ENCODE data around the gene AKAP6.

AKAP6 gene

DNA sequence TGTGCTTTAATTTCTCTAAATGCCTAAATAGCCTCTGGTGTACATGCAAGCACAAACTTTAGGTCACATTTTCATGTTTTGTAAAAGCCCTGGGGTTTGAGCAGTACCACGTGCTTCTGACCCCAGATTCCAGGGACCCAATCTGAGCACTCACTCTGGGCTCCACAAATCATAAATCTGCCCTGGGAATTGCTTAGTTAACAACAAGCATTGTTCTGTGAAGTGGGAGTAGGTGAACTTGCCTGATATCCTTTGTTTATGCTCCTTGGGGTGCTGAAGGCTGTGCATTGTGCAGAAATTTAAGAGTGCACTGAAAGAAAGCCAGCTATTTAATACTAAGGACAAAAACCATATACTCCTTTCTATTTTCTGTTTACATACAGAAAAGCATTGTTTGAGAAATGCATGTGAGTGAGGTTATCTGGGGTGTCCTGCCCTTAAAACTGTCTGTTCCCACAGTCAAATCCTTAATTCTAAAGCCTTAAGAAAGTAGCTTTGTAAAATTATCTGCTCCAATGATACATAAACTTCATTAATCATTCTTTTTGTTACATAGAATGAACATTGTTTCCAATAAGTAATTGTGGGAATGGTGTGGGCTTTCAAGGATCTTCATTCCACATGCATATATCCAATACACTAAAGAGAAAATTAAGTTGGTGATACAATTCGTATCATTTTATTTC, 351.0 kb downstream of the AKAP6 start:
- peak; percentile 46 for DNase-seq

DNA sequence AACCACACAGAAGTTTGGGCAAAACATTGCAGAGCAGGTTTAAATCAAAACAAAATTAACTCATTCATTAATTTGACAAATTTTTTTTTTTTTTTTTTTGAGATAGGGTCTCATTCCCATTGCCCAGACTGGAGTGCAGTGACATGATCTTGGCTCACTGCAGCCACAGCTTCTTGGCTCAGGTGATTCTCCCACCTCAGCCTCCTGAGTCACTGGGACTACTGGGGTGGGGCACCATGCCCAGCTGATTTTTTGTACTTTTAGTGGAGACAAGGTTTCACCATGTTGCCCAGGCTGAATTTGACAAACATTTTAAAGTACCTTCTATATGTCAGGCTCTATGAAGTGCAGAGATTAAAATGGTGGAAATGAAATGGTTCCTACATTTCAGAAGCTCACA, 352.5 kb downstream of the AKAP6 start:
- no peak for DNase-seq

DNA sequence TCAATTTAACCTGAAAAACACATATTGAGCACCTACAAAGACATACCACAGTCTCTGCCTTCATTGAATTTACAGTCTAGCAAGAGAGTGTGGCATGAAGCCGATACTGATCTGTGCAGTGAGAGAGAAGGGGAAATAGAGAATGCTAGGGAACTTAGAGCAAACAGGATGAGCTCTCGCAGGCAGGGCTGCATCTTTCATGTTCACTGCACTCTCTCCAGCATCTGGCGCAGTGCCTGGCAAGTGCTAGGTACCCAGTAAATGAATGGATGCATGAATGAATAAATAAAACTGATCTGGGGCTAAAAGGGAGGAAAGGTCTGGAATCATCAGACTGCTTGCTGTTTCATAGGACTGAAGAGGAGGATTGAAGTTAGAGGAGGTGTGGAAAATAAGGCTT, 353.1 kb downstream of the AKAP6 start:
- DNase-seq, result no peak

DNA sequence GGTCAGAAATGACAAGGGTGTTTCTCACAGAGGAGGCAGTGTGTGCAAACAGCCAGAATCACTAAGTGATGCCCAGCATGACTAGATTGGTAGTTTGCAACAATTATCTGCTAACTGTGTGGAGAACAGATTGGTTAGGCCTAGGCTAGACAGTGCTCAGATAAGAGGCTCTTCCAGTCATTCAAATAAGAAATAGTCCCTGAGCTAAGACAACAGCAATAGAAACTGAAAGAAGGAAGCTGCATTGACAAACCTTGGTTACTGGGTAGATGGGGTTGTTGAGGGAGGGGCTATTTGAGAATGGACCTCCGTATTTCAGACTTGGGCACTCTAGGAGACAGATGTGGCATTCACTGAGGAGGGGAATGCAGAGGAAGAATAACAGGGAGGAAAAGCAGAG, 354.6 kb downstream of the AKAP6 start:
- DNase-seq, result no peak

DNA sequence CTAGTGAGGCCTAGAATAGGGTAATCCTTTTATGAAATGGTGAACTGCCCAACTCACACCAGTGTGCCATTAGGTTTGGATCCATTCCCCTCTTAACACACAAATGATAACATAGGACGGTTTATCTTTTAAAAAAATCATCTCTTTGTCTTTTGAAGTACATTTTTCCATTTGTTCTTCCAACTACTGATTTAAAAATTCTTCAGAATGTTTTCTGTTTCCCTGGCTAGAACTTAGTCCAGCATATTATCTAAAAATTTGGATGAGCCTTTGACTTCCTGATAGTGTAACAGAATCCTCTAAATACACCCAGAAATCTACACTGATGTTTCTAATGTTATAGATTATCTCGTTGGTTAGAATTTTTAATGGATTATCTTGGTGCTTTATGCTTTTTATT, 359.8 kb downstream of the AKAP6 start:
- no peak for DNase-seq

DNA sequence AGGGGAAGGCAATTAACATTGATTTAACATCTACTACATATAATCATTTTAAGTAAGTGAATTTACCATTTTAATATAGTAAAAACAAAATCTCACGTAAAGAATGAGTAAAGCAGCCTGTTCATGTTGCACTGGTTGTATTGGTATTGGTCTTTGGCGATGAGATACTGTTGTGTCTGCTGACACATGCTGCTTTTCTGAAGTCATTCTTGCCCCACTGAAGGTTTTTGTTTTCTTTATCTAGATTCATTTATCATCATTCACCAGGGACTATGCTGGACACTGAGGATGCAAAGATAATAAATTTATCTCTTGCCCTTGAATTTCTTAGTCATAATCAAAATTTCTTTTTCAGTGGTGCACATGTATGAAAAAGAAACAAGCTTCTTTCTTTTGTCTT, 363.3 kb downstream of the AKAP6 start:
- DNase-seq, result no peak

DNA sequence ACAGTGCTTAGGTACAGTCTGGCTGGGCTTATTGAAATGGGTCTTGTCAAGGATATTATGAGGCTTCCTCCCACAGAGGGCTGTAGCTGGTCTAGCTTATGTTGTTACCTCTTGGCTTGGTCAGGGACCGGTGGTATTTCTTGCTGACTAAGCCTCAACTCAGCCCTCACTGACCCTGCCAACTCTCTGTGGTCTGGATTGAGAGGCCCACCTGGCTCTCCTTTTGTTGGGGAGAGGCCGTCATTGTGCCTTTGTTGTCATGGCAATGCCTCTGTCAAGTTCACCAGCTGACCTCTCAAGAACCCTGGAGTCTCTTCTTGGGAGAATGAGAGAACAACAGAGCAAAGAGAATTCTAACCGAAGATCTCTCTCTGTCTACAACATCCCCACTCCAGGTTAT, 364.0 kb downstream of the AKAP6 start:
- no peak for DNase-seq

DNA sequence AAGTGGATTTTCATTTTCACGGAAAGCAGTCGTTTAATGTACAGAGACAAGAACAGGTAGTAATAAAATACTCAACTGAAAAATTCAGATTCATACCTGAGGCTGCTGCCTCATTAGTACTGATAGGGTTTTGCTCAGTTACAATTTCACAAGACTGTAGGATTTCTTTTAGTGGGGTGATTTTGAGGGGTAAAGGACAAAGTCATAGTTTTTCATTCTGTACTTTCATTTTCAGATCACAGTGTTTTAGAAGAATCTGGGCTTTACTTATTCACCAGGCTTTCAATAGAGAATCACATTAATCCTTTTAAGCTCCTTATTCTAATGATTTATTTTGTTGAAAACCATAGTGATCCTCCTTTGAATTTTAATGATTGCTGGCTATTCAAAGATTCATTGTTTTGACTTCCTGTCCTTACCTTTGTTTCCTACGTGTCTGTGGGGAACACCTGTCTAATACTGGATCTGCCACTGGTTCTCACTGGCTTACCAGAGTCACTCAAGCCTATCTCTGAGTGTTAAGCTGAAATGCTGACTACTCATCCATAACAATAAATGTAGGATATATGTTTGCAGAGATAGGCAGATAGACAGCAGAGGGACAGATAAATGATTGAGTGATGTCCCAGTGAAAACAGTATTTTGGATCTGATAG, 365.8 kb downstream of the AKAP6 start:
- DNase-seq, result peak; percentile 58

DNA sequence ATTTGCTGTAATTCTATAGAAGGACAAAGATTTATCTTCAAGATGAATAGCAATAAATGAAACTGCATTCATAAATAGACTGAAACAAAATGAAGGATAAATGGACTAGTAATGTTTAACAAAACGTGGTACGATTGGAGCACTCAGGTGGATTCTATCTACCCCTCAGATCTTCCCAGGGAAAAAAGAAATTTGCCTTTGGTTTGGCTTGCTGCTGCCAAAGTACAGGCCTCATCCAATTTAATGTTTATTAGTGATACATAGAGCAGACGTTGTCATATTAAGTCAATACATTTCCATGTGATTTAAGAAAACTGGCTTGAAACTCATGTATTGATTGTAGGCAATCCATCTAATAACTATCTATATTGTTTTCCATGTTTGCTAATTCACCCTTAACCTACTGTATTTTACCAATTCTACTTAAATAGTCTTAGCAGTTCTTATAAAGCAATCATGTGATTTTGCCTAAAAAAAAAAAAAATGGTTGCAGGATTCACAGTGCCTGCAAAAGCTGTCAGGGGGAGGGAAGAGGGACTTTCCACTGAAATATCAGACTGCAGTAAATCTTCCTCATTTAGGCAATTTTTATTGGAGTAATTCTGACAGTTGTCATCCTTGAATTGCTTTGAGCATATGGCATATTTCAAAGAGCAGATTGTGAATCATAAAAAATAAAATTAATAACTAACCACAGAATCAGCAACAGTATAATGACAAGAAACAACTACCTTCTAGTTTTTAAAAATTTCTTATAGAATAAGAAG, 367.4 kb downstream of the AKAP6 start:
- no peak for DNase-seq

DNA sequence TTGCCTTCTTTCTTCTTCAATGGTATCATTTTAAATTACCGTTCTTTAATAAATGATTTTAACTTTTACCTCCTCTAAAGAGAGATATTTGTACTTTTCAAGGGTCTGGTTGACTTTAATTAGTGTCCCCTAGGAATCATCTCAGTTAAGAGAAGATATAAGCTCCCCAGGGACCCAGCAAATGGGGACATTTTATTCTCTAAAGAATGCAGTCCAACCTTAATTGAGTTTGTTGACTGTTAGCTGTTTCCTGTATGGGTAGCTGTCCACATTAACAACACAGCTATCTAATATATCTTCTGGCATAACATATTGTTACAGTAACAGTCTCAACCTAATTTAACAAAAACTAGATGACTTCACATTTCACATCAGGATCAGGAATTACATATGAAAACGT, 368.0 kb downstream of the AKAP6 start:
- DNase-seq, result no peak

DNA sequence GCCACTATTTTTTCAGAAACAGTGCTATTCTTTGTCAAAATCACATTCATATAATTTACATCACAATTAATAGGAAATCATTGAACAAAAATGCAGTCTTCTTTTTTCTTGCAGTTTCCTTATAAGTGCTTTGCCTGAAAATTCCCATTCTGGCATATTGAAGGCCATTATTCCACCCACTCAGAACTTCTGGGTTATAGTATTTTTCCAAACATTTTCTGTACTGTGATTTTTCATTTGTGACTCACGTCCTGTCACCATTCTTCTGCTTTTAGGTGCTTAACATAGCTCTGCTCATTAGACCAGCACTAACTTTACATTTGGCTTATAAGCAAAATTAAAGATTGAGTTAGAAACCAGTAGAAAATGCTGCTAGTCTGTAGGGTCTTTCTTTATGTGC, 368.6 kb downstream of the AKAP6 start:
- no peak for DNase-seq

DNA sequence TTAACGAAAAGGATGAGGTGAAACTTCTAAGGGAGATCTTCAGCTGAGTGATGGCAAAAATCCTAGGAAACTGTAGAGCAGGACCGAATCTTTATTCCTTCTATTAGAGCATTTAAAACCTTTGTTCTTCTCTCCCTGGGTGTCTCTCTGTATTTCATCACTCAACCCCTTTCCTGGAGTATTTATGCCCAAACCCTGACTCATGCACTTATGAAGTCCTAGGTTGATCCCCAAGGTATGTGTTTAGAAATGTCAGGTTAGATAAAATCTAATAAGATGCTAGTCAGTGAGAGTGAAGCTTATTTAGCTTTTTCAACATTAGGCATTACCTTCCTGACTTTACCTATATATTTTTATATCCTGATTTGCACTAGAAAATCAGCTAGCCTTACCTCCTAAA, 369.7 kb downstream of the AKAP6 start:
- no peak for DNase-seq

DNA sequence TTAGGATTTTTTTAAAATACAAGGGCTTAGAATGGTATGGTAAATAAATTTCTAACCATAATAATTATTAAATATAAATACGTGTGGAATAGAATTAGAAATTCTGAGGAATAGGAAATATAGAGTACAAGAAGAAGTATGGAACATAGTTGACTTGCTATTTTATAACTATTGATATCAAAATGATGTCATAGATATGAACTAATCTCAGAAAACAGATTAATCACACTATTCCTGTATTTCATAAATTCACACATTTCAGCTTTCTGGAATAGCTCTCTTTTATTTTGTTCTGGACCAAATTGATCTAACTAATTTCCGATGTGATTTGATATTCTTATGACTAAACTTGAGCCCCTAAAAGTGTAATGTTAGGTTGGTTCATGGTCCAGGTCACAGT, 372.4 kb downstream of the AKAP6 start:
- DNase-seq, result no peak

DNA sequence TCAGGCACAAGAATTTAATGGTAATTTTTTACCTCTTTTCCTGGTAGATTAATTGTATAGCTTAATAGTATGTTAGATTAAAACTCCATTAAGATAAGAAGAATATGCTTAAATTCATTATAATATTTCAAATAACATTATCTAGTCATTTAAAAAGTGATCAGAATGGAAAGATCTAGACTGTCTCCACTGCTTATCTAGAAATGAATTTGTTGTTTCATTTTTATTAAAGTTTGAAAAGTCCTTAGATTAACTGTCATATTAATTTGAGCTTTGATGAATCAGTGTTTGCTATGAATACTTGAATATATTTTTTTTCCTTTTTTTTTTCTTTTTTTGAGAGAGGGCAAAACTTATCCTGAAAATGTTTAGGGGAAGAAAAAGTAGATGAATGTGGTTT, 373.0 kb downstream of the AKAP6 start:
- DNase-seq, result no peak

DNA sequence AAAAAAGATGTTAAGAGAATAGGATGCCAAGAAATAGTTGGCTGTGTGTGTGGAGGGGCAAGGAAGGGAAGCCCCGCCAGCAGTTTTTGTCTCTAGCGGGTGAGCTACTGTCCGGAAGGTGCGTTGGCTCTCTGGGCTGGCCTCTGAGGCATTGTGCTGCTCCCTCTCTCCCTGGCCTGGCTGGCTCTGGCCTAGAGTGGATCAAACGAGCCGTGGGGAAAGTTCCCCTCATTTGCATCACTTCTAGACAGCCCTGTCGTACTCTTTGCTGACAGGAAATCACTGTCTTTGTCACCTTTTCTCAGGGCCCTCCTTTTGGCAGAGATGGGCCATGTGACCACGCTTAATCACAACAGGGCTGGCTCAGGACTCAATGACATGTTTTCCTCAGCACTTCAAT, 373.5 kb downstream of the AKAP6 start:
- DNase-seq, result no peak

DNA sequence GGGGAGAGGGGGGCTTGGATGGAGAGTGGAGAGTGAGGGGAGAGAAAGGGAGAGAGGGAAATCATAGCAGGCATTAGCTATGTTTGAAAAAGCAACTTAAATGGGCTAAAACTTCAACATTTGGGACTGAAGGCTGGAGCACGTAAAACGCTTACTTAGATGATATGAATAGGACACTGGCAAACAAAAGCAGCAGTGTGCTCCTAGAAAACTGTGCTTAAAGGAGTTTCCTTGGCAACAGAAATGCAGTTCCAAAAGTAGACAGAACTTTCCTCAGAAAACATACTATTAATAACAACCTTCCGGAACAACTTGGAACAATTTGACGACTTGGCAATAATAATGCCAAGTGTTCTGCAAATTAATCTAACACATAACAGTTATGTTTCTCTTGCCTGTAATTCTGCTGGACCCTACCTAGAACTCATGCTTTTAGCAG, 374.1 kb downstream of the AKAP6 start:
- no peak for DNase-seq

DNA sequence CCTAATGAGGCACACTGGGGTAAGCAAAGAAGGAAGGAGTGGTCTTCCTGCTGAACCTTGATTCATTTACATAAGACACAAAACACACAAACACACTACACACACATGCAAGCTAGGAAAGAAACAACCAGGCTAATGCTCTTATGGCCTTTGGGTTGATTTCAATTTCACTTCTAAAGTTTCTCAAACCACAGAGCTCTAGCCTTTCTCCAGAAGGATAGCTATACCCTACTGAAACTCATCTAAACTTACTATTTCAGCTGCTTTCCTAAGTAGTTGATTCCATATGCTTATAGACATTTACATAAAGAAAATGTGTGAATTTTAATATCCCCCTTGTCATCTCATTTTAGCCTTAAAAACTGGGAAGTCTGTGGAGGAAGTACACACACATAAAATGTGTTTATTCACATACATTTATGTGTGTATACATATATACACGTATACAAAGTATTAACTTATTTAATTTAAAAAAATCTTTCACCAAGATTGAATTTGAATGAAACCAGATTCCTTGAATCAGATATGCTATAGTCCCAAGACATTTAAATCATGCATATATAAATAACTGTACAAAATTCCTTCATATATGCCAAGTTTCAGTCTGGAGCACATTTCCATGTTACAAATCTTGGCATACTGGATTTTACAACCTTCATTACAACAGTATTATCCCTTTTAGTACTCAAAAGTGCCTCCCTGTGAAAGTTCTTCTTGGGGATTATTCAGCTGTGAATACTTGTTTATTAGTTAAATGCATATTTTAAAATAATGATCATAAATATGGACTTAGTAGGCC, 377.8 kb downstream of the AKAP6 start:
- DNase-seq, result no peak

DNA sequence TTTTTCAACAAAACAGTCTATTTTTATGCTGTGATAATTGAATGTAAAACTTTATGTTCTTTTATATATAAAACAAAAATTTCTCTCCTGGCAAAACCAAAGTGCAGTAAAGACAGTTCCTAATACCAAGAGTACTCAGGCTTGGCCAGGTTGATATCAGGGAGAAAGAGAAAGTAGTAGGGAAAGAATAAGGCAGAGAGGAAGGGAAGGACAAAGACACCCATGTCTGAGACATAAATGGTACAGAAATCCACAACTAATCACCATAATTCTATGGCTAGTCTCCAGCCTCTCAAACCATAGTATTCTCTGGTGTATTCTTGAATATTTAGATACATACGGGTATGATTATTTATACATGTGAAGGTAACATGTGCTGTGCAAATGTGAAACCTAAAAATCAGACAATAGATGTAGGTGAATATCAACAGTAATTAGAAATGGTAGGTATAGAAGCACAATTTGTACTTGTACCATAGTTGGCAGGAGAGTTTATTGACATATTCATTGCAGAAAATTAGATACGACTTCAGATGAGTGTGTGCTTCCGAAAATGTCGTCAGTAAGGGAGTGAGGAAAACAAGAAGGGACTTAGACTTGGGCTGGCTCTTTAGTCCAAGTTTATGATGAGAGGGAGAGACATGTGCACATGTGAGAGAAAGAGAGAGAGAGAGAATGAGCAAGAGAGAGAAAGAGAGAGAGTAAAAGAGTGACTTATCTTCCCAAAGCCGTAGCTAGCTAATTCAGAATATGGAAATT, 378.8 kb downstream of the AKAP6 start:
- DNase-seq, result no peak

DNA sequence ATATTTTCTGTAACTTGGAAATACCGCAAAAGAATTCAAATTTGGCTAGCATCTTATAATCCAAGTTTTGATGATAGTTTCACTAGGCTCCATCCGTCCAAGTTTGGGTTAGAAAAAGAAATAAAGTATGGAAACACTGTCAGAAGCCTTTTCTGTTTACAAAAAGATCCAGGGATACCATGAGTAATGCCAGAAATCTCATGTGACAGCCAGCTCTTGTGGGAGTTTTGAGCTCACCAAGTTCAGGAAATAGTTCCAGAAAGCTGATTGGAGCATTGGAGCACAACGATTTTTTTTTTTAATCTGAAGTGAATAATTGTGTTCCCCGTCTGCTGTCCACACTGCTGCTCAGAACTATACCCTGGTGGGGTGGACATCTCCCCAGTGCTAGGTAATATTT, 379.9 kb downstream of the AKAP6 start:
- no peak for DNase-seq

DNA sequence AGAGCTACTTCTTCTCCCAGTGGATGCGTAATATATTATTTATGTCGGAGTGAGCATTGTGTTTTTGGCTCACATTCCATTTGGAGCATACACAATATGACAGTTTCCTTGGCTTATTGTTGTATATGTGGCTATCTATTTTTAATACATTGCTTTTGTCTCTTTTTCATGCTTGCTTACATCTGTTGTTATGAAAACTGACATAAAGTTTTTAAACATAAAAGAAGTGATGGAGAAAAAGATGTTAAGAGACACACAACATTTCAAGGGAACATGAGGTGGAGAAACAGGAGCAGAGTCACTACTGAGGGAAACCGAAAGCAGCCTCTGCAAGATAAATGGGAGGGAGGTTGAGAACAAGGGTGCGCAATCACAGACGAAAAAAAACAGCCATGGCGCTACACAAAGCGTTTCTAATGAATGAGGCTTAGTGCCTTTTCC, 381.2 kb downstream of the AKAP6 start:
- DNase-seq, result no peak

DNA sequence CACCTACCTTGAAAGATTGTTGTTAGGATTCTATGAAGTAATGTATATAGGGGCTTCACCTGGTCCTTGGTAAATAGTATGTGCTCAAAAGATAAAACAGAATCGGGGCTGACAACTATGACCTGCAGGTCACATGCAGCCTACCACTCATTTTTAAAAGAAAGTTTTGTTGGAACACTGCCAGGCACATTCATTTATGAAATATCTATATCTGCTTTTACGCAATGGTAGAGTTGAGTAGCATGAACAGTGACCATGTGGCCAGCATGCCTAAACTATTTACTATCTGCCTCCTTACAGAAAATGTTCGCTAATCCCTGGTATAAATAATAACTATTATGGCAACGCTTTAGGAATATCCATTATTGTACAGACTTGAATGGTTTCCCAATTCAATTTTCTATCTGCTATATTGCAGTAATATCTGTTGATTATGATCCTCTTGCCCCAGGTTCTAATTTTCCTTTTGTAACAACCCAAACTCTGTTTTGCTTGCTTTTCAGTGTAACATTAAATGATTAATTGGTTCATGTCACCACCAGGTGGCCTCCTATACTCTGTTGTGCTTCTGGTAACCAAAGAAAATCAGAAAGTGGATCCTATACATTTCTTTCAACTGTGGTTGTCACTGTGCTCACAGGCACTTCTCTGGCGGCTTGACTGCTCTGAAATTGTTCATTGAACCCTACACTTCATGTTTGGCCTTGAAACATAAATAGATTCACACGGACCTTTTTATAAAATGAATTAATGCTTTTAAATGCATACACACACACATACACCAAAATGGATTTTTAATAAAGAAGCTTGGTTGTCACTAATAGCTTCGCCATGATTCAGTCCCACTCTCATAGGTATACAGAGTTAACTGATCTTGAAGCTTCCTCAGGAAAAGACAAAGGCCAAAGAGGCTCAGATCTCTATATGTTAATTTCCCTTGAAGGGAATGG, 381.9 kb downstream of the AKAP6 start:
- peak; percentile 66 for DNase-seq

Measured in NCI-H748 treated with DMSO at 0.1 percent for 48 hours (cell line).